Smooth muscle cell of the umbilical artery (primary cell): Measurements from ENCODE around the gene CFAP73. TPM values are rescaled to one million over a fixed set of nuclear protein-coding genes. Genes with fewer than 3 reads are reported as not detected.

ENCODE experiments used
- total RNA-seq: library from RNA; depleted of rRNA; stranded (reverse); fragments of >200 nt; gene quantifications from 2 replicates; pipeline ENCODE4 v1.2.3, GENCODE V29; 2014

CFAP73 gene
- not detected in 2 replicates for total RNA-seq

GRCh38 chr12:113149361-113150150, at the start of gene CFAP73:
CFAP73 (plus strand) TSS chr12:113149724; CDS start chr12:113149858, 134 bp downstream.

GRCh38 chr12:113135178-113136127, 14.1 kb upstream of the CFAP73 start, which contains the start of gene RASAL1:
RASAL1 (minus strand) TSS chr12:113135761; CDS start chr12:113135462, 299 bp downstream.

GRCh38 chr12:113185180-113186032, 35.9 kb downstream of the CFAP73 start, which contains the start of the genes DDX54 and RITA1:
DDX54 (minus strand) TSS chr12:113185478; CDS start chr12:113185451, 27 bp downstream.
RITA1 (plus strand) TSS chr12:113185721; CDS start chr12:113186747, 1,026 bp downstream.

Other genes starting within 250 kb of the CFAP73 start
- 0.37 and 0.89 TPM in 2 replicates for gene OAS1, start 242.8 kb upstream of the CFAP73 start, total RNA-seq
- gene OAS3, start 211.2 kb upstream of the CFAP73 start, total RNA-seq = 1.5 TPM in 2 replicates
- 0.18 and 0.30 TPM in 2 replicates for gene OAS2, start 171.2 kb upstream of the CFAP73 start, total RNA-seq
- gene DTX1, start 93.0 kb upstream of the CFAP73 start, total RNA-seq = not detected in 2 replicates
- gene RASAL1, start 14.0 kb upstream of the CFAP73 start, total RNA-seq = not detected in 2 replicates
- gene DDX54, start 35.8 kb downstream of the CFAP73 start, total RNA-seq = 23.8 and 32.0 TPM in 2 replicates
- 13.7 and 18.5 TPM in 2 replicates for gene RITA1, start 36.0 kb downstream of the CFAP73 start, total RNA-seq
- gene TPCN1, start 71.7 kb downstream of the CFAP73 start, total RNA-seq = 27.9 and 40.6 TPM in 2 replicates
- gene SLC8B1, start 185.4 kb downstream of the CFAP73 start, total RNA-seq = 11.6 and 12.6 TPM in 2 replicates
- 74.8 and 83.7 TPM in 2 replicates for gene PLBD2, start 208.9 kb downstream of the CFAP73 start, total RNA-seq